Mesenchymal stem cell (in vitro differentiated cells and primary cell): Measurements from ENCODE around the gene LDLRAP1.

ENCODE experiments used
- DNase-seq: peaks from one replicate; pipeline ENCODE4 v3.0.0-alpha.2; 2013
- H2AFZ ChIP-seq: one replicate; pipeline ENCODE4 v1.6.1; 2013; ENCODE audit warnings: low read depth, mild to moderate bottlenecking, control low read depth, inconsistent platforms, low read length, moderate library complexity
- H2AK5ac ChIP-seq: 2 replicates; pipeline ENCODE4 v1.6.1; 2013; ENCODE audit warnings: low read length, moderate library complexity, mild to moderate bottlenecking, inconsistent platforms; ENCODE audit not compliant: severe bottlenecking
- H2BK120ac ChIP-seq: one replicate; pipeline ENCODE4 v1.6.1; 2013; ENCODE audit warnings: low read depth, mild to moderate bottlenecking, inconsistent platforms, low read length, moderate library complexity
- H2BK12ac ChIP-seq, 2 experiments: one replicate each; pipeline ENCODE4 v1.6.1; 2013; ENCODE audit warnings: inconsistent platforms in 2 of 2, low read length in 2 of 2, mild to moderate bottlenecking in 2 of 2, moderate library complexity in 2 of 2, control low read depth in 1 of 2
- H2BK15ac ChIP-seq: one replicate; pipeline ENCODE4 v1.6.1; 2013; ENCODE audit warnings: mild to moderate bottlenecking, low read depth, inconsistent platforms; ENCODE audit not compliant: poor library complexity, severe bottlenecking
- H2BK5ac ChIP-seq: 2 replicates; pipeline ENCODE4 v1.6.1; 2013; ENCODE audit warnings: low read depth, mild to moderate bottlenecking, low read length, control low read depth, inconsistent platforms; ENCODE audit not compliant: poor library complexity, severe bottlenecking
- H3K14ac ChIP-seq, 2 experiments: one replicate each; pipeline ENCODE4 v1.6.1; 2013; ENCODE audit warnings: inconsistent platforms in 2 of 2, low read length in 2 of 2, control low read depth in 1 of 2, mild to moderate bottlenecking in 1 of 2, moderate library complexity in 1 of 2
- H3K18ac ChIP-seq, 2 experiments: one replicate each; pipeline ENCODE4 v1.6.1; 2013; ENCODE audit warnings: inconsistent platforms in 2 of 2, low read length in 2 of 2, control low read depth in 1 of 2, low read depth in 1 of 2, mild to moderate bottlenecking in 1 of 2
- H3K23ac ChIP-seq, 2 experiments: one replicate each; pipeline ENCODE4 v1.6.1; 2013; ENCODE audit warnings: inconsistent platforms in 2 of 2, low read length in 2 of 2, mild to moderate bottlenecking in 2 of 2, moderate library complexity in 2 of 2, control low read depth in 1 of 2
- H3K27ac ChIP-seq: 2 replicates; pipeline ENCODE4 v1.5.1; 2013; ENCODE audit warnings: mild to moderate bottlenecking, moderate library complexity, low read length, control low read depth, inconsistent platforms; ENCODE audit not compliant: poor library complexity, severe bottlenecking
- H3K27me3 ChIP-seq, 2 experiments: 2 replicates each; pipeline versions ENCODE4 v1.6.1 to v1.7.0; 2013; ENCODE audit warnings: low read length in 2 of 2, mild to moderate bottlenecking in 2 of 2, moderate library complexity in 2 of 2, control low read depth in 1 of 2, inconsistent platforms in 1 of 2; ENCODE audit not compliant: control insufficient read depth in 1 of 2, insufficient read depth in 1 of 2
- H3K36me3 ChIP-seq, 2 experiments: 2 replicates each; pipeline versions ENCODE4 v1.6.1 to v1.7.0; 2013; ENCODE audit warnings: low read length in 2 of 2, control low read depth in 1 of 2, inconsistent platforms in 1 of 2, low read depth in 1 of 2, mild to moderate bottlenecking in 1 of 2; ENCODE audit not compliant: insufficient read depth in 2 of 2, control insufficient read depth in 1 of 2
- H3K4ac ChIP-seq, 2 experiments: one replicate each; pipeline ENCODE4 v1.6.1; 2013; ENCODE audit warnings: inconsistent platforms in 2 of 2, low read length in 2 of 2, mild to moderate bottlenecking in 2 of 2, moderate library complexity in 2 of 2, control low read depth in 1 of 2, low read depth in 1 of 2
- H3K4me1 ChIP-seq: 2 replicates; pipeline ENCODE4 v1.6.1; 2013; ENCODE audit warnings: low read depth, low read length, control low read depth; ENCODE audit not compliant: control insufficient read depth, insufficient read depth
- H3K4me2 ChIP-seq: 2 replicates; pipeline ENCODE4 v1.6.1; 2013; ENCODE audit warnings: low read length, mild to moderate bottlenecking, inconsistent platforms; ENCODE audit not compliant: poor library complexity, severe bottlenecking
- H3K4me3 ChIP-seq, 2 experiments: 2 replicates each; pipeline versions ENCODE4 v1.5.1 to v1.7.0; 2013; ENCODE audit warnings: low read length in 2 of 2, mild to moderate bottlenecking in 2 of 2, control low read depth in 1 of 2, low read depth in 1 of 2; ENCODE audit not compliant: insufficient read depth in 1 of 2
- H3K79me1 ChIP-seq: replicated peaks from 2 replicates; pipeline ENCODE4 v1.6.1; 2013; ENCODE audit warnings: mild to moderate bottlenecking, control low read depth, low read length, inconsistent platforms; ENCODE audit not compliant: poor library complexity, severe bottlenecking
- H3K9ac ChIP-seq: 2 replicates; pipeline ENCODE4 v1.7.0; 2013; ENCODE audit warnings: mild to moderate bottlenecking, low read length, moderate library complexity
- H3K9me3 ChIP-seq: 2 replicates; pipeline ENCODE4 v1.7.0; 2013; ENCODE audit warnings: mild to moderate bottlenecking, low read length; ENCODE audit not compliant: control insufficient read depth
- H4K8ac ChIP-seq: one replicate; pipeline ENCODE4 v1.6.1; 2013; ENCODE audit warnings: inconsistent platforms, mild to moderate bottlenecking, low read length, moderate library complexity
- H4K91ac ChIP-seq: one replicate; pipeline ENCODE4 v1.6.1; 2013; ENCODE audit warnings: mild to moderate bottlenecking, low read length, inconsistent platforms
- WGBS: methylation state at CpG from one replicate; pipeline ENCODE4 v1.1.7; 2013; ENCODE audit warnings: mixed read lengths; 5-methylcytosine and 5-hydroxymethylcytosine counted together

Gene LDLRAP1

DNA sequence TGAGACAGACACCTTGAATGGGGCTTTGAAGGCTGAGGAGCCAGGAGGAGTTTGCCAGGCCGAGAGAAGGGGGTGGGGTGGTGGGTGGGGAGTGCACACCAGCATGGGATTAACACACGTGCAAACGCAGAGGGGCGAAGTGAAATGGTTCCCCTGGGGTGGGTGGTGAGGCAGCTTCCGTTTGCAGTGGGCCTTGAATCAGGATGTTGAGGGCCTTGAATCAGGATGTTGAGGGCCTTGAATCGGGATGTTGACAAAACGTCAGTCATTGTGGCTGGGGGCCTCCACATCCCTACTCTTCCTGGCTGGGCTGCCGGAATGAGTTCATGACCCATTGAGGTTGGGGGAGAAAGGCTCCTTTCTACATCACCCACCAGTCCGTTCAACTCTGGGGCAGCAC lies 16.6 kb downstream of the LDLRAP1 start:
- Histone ChIP-seq H3K4me1 (peaks cover 26% of the 10 kb centered on the region), H3K23ac (no peak overlapping the region), H2BK15ac (no peak overlapping the region), H3K9me3 (no peaks in the 10 kb centered on the region), H3K4ac (no peak overlapping the region), H2BK12ac (no peak overlapping the region), H3K36me3 (peaks cover 39 to 58% of the 10 kb centered on the region in 2 experiments), H3K18ac (no peak overlapping the region), H3K27me3 (no peaks in the 10 kb centered on the region), H3K9ac (no peak overlapping the region), H3K4me2 (no peak overlapping the region), H2BK5ac (no peak overlapping the region), H2BK120ac (no peak overlapping the region), H3K27ac (no peak overlapping the region), H3K79me1 (peaks cover 48% of the 10 kb centered on the region), H2AFZ (no peak overlapping the region), H3K14ac (no peak overlapping the region), H4K8ac (no peak overlapping the region), H4K91ac (no peak overlapping the region), H2AK5ac (no peak overlapping the region), H3K4me3 (no peak overlapping the region)
- DNase-seq: no peak
- WGBS: 92% methylated on average over 9 of the region's 9 CpGs

DNA sequence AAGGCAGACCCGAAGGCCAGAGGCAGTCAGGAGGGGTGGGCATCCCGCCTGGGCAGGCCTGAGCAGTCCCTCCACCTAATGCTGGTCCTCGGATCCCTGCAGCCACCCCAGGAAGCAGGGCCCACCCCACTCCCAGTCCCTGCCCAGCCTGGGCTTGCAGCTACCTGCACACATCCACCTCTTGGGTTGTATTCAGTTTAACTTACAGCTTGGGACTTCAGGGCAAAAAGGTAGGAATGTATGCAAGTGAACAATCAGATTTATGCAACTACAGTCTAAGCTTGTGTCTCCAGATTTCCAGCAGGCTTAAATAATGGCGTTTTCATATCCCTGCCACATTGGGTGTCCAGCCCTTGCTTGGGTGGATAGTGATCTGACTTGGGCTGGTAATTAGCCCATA lies 17.4 kb downstream of the LDLRAP1 start:
- H2AK5ac ChIP-seq: no peak overlapping the region
- no peak overlapping the region for H2BK15ac ChIP-seq
- no peak overlapping the region for H3K14ac ChIP-seq
- no peak overlapping the region for H4K91ac ChIP-seq
- no peak overlapping the region for H3K4ac ChIP-seq
- H2AFZ ChIP-seq: no peak overlapping the region
- H3K23ac ChIP-seq: no peak overlapping the region
- H3K4me3 ChIP-seq: no peak overlapping the region
- H3K9me3 ChIP-seq: no peaks in the 10 kb centered on the region
- H2BK120ac ChIP-seq: no peak overlapping the region
- H3K27me3 ChIP-seq: no peaks in the 10 kb centered on the region
- H4K8ac ChIP-seq: no peak overlapping the region
- 95% methylated on average over 3 of the region's 4 CpGs for WGBS
- H3K27ac ChIP-seq: no peak overlapping the region
- H3K79me1 ChIP-seq: peaks cover 47% of the 10 kb centered on the region
- peaks cover 32% of the 10 kb centered on the region for H3K4me1 ChIP-seq
- H2BK12ac ChIP-seq: no peak overlapping the region
- H2BK5ac ChIP-seq: no peak overlapping the region
- DNase-seq: no peak
- peaks cover 36 to 50% of the 10 kb centered on the region in 2 experiments for H3K36me3 ChIP-seq
- H3K18ac ChIP-seq: no peak overlapping the region
- no peak overlapping the region for H3K4me2 ChIP-seq
- no peak overlapping the region for H3K9ac ChIP-seq

GRCh38 chr1:25561421-25562100 lies 18.2 kb downstream of the LDLRAP1 start:
- 98% methylated on average over 5 of the region's 8 CpGs for WGBS
- H3K36me3 ChIP-seq: peaks cover 36 to 50% of the 10 kb centered on the region in 2 experiments
- H2AFZ ChIP-seq: no peak overlapping the region
- no peak overlapping the region for H4K8ac ChIP-seq
- DNase-seq: no peak
- H2BK120ac ChIP-seq: no peak overlapping the region
- H3K4me1 ChIP-seq: peaks cover 30% of the 10 kb centered on the region
- no peak overlapping the region for H2BK12ac ChIP-seq
- H3K27me3 ChIP-seq: no peaks in the 10 kb centered on the region
- no peak overlapping the region for H2BK5ac ChIP-seq
- H2BK15ac ChIP-seq: no peak overlapping the region
- peaks cover 41% of the 10 kb centered on the region for H3K79me1 ChIP-seq
- H3K4ac ChIP-seq: no peak overlapping the region
- H3K27ac ChIP-seq: no peak overlapping the region
- no peak overlapping the region for H3K4me2 ChIP-seq
- no peak overlapping the region for H3K18ac ChIP-seq
- H4K91ac ChIP-seq: no peak overlapping the region
- H3K23ac ChIP-seq: no peak overlapping the region
- H3K14ac ChIP-seq: no peak overlapping the region
- no peak overlapping the region for H3K9ac ChIP-seq
- H2AK5ac ChIP-seq: no peak overlapping the region
- no peaks in the 10 kb centered on the region for H3K9me3 ChIP-seq
- H3K4me3 ChIP-seq: no peak overlapping the region

DNA sequence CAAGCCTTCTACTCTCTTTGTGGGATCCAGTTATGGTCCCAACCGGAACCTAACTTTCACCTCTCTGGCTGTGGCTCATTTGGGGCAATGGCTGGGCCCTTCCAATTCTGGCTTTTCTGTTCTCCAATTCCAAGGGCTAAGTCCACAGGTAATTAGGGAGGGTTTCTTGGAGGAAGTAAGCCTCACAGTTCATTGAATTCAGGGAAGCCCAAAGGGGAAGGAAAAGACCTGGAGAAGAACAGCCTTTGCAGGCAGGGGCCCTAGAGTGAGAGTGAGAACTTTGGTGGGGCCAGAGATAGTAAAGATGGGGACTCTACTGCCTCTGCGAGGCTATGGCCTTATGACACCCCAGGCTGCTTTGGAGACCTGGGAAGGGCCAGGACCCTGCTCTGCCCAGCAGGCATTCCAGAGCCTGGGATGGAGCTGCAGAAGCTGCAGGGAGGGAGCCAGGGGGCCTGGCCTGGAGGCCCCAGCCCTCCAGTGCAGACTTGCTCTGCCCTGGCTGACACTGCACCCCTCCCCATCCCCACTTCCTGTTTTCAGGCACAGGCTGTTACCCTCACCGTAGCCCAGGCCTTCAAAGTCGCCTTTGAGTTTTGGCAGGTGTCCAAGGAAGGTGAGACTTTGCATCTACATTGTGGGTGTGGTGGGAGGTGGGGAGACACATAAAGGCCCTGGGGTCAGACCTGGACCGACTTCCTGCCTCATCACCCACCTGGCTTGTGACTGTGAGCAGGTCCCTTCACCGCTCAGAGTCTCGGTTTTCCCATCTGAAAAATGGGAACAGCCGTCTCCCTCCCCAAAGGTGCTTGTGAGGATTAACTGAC lies 18.9 kb downstream of the LDLRAP1 start:
- WGBS: 87% methylated on average over 8 of the region's 8 CpGs
- Histone ChIP-seq H3K18ac (no peak overlapping the region), H2BK120ac (no peak overlapping the region), H3K4me2 (no peak overlapping the region), H3K9ac (no peak overlapping the region), H4K91ac (no peak overlapping the region), H3K4me3 (no peak overlapping the region), H3K23ac (no peak overlapping the region), H4K8ac (no peak overlapping the region), H3K4ac (no peak overlapping the region), H2BK12ac (no peak overlapping the region), H2AFZ (no peak overlapping the region), H3K14ac (no peak overlapping the region), H3K27me3 (no peaks in the 10 kb centered on the region), H3K36me3 (peaks cover 36 to 45% of the 10 kb centered on the region in 2 experiments), H2BK5ac (no peak overlapping the region), H3K4me1 (peaks cover 30% of the 10 kb centered on the region), H2AK5ac (no peak overlapping the region), H3K9me3 (no peaks in the 10 kb centered on the region), H2BK15ac (no peak overlapping the region), H3K79me1 (peaks cover 40% of the 10 kb centered on the region), H3K27ac (no peak overlapping the region)
- DNase-seq: no peak
